Activated CD8-positive, alpha-beta memory T cell treated with anti-CD3 and anti-CD28 coated beads for 24 hours (primary cell): ENCODE measurements around the gene DYNLT1.
"Not testable (repeated sequence)": the region's sequence is repeated elsewhere in the genome, so short reads cannot be mapped to it uniquely, and the experiment has no call there.

Experiments used
- DNase-seq: peaks from one replicate; pipeline ENCODE4 v3.0.0-alpha.2; 2020

Gene DYNLT1

GRCh38 chr6:158662954-158663624, 18.5 kb upstream of the DYNLT1 start:
- no peak for DNase-seq

- no peak for DNase-seq
These were observed 18.0 kb upstream of the DYNLT1 start for GRCh38 chr6:158662607-158662953.

DNA sequence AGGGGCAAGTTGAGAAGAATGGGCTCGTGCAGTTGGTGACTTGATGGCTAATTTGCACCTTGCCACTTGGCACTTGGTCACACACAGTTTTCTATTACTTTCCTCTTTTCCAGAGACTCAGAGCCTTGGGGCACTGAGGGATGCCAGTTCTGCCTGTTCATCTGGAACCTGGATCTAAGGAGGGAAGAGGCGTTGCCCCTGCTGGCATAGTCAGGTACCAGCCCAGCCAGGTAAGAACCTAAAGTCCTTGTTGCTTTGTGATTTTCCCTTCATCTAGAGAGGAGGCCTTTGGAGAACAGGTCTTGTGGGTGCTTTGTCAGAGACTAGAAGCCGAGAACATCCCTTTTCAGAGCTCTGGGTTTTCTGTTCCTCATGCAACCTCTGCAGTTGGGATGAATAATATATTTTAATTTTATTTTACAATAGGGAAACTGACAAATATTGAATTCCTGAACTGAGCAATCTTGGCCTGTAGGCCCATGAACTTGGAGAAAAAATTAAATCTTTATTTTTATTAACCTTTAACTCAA, 16.7 kb upstream of the DYNLT1 start:
- DNase-seq = no peak

DNA sequence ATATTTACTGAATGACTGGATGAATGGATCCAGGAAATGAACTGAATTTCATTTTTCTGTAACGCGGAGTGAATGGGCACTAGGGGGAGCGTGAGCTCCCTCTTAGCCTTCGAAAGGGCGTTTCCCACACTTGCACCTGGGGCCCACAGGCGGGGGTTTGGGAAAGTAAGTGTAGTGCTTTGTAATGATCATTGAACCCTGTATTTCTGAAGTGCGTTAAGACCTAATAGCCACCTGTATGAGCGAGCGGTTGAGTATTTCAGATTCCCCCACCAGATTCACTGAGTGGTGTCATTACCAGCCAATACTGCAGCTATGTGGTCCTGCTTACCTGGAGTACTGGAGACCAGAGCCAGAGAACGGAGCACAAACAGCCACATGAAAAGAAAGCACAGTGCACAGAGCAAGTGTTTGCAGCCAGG, 15.8 kb upstream of the DYNLT1 start:
- DNase-seq = no peak

- peak; percentile 21 for DNase-seq
These were observed 12.4 kb upstream of the DYNLT1 start for GRCh38 chr6:158656986-158657385.

DNA sequence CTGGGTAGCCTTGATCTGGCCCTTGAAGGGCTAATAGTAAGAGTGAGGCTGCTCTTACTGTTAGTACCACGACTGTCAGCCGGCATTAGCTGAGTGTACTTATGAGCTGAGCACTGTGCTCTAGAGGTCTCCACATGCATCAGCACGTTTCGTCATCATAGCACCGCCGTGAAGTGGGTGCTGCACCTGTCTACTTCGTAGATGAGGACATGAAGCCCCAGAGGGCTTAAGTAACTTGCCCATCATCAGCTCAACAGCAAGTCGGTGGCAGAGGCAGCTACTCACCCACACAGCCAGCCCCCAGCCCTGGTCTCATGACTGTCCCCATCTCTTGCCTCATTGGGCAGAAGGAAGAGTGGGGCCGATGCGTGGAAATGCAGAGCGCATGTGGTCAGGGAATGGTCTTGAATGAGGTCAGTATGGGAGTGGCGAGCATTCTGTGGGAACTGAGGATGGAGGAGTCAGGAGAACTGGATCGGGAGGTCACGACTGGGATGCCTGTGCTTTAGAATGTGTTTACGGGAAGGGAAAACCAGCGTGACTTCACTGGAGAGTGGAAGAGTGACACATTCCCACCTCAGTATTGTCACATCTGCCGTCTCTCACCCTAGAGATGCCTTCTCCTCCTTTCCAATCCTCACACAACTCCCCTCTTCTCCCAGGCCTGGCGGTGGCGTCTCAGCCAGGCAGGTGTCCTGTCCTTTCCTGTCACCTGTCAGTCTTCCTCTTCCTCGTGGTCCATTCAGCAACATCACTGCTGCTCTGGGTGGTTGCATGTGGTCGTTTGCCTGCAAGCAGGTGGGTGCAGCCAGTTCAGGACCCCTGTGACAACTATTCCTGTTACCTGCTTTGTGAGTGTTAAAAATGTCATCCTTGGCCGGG, 11.3 kb upstream of the DYNLT1 start:
- DNase-seq = peak; percentile 57

DNA sequence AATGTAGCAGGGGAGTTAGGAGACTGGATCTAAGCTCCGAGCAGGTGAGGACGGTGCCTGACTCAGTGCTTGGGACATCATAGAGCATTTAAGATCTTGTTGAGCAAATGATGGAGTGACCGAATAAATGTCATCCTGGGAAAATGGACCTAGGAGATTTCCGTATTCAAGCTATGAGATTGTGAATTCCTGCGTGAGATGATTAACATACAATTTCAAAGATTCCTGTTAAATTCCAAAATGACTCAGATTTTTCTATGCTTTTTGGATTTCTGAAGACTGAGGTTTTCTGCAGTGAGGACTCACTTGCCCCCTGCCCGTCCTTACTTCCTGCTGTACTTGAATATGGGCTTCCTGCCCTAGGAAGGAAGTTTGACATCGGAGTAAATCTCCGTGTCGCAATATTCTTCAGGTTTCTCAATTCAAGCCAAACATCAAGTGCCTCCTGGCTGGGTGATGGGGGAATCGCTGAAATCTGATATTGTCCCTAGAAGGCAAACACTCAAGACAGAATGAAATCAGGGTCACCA, 10.5 kb upstream of the DYNLT1 start:
- DNase-seq = peak; percentile 51

DNA sequence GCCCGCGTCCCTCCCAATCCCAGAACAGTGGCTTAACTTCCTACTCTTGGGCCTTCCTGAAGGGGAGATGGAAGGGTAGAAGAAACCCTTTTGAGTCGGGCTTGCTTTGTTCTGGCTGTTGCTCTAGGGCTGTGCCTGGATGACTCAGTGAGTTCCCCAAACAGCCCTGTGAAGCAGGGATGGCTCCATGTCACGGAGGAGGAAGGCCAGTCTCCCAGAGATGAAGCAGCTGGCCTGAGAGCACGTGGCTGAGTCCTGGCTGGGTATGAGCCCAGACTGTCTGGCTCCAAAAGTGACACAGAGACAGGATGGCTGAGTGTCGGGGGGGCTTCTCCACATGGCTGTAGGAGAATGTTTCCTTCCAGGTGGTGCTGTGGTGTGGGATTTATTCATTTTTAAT, 10.0 kb upstream of the DYNLT1 start:
- DNase-seq = peak; percentile 63

DNA sequence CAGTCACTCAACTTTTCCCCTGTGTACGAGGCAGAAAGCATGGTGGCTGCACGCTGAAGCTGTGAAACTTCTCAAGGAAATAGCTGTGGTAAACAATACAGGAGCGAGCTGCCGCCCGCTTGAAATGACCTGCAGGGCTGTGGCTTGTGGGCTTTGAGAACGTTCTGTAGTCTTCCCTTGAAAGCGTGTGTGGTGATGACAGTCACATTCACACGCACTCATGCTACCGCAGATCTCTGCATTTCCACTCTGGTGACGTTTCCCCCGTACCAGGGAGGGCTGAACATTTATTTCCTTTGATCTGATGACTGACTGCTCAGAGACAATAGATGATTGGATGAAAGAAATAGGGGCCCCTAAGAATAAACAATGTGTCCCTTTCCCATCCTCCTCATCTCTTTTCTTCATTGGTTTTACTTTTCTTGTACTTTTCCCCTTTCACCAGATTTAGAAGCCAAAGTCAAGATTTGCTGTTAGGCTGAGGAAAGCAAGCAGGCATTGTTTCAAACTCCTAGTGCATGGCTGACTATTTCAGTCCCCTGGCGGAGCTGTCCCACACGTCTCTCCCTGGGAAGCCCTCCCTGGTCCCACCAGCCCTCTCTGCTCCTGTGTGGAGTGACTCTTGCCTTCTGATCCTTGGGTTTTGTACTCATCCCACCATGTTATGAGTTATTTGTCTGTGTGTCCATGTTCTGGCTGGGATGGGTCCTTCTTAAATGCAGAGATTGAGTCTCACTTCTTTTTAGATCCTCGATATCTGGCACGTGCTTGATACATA, 9.2 kb upstream of the DYNLT1 start:
- peak; percentile 88 for DNase-seq

DNA sequence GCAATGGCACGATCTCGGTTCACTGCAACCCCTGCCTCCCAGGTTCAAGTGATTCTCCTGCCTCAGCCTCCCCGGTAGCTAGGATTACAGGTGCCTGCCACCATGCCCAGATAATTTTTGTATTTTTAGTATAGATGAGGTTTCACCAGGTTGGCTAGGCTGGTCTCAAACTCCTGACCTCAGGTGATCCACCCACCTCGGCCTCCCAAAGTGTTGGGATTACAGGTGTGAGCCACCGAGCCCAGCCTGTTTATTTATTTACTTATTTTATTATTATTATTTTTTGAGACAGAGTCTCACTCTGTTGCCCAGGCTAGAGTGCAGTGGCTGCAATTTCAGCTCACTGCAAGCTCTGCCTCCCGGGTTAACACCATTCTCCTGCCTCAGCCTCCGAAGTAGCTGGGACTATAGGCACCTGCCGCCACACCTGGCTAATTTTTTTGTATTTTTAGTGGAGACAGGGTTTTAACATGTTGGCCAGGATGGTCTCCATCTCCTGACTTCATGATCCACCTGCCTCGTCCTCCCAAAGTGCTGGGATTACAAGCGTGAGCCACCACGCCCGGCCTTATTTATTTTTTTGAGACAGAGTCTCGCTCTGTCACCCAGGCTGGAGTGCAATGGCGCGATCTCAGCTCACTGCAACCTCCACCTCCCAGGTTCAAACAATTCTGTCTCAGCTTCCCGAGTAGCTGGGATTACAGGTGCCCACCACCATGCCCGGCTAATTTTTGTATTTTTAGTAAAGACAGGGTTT, 7.6 kb upstream of the DYNLT1 start:
- DNase-seq = not testable (repeated sequence)

GRCh38 chr6:158649289-158650143, 5.0 kb upstream of the DYNLT1 start, which contains the start of gene SYTL3:
SYTL3 (plus strand) TSS chr6:158650054; CDS start chr6:158663269, 13,215 bp downstream.
- DNase-seq = peak; percentile 86

GRCh38 chr6:158648682-158649131, 4.2 kb upstream of the DYNLT1 start:
- DNase-seq = peak; percentile 73

DNA sequence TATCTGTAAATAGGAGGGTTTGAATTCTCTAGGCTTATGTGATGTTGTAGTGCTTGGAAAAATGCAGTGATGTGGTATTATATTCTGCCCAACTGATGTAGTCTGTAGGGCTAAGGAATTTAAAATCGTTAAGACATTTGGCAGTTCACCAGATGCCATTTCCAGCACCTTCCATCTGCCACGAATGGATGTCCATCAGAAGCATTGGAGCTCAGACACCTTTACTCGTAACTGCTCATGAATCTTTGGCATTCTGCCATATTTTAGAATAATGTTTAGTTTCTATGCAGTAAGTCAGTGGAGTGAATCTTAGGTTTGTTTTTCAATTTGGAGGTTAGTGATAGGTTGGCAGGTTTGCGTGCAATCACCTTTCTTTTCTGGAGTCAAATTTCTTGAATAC, 3.0 kb upstream of the DYNLT1 start:
- peak; percentile 19 for DNase-seq

GRCh38 chr6:158646023-158646910, 1.7 kb upstream of the DYNLT1 start:
- peak; percentile 55 for DNase-seq

GRCh38 chr6:158645064-158646022, 800 bp upstream of the DYNLT1 start:
- DNase-seq = peak; percentile 50

DNA sequence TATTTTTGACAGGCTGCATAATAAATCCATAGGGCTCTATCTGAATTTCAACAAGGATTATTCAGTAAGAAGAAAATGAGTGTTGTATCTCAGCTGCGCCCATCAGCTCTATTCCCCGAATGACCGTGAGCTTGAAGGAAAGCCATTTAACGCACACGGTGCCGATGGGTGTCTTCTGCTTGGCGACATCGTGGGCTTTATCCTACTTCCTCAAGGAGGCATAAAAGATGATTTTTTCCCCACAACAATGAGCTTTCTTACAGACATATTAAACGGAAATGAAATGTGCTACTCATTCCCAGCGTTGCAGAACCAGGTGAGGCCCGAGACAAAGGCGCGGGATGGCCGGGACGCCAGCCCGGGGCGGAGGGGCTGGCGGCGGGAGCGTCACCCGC, 710 bp downstream of the DYNLT1 start:
- DNase-seq = no peak

DNA sequence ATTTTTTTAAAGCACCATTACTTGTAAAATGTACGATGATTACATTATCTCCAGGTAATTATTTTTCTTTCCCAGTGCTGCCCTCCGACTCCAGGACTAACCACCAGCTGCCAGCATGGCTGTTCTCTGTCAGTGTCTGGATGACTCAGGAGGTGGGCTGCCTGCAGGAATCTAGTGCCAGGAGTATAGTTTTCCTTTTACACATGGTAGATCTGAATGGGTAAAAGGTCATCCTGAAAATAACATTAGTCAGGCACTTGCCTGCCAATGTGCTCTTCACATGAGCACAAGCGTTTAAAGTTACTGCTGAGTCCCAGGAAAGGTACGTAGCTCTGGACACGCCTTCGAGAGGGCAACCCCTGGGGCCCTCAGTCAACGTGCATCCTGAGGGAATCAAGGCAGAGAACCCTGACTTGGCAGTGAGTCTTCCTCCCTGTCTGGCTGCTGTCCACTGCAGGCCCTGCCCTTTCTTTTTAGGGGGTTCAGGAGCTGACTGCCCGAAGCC, 2.4 kb downstream of the DYNLT1 start:
- DNase-seq = peak; percentile 52

DNA sequence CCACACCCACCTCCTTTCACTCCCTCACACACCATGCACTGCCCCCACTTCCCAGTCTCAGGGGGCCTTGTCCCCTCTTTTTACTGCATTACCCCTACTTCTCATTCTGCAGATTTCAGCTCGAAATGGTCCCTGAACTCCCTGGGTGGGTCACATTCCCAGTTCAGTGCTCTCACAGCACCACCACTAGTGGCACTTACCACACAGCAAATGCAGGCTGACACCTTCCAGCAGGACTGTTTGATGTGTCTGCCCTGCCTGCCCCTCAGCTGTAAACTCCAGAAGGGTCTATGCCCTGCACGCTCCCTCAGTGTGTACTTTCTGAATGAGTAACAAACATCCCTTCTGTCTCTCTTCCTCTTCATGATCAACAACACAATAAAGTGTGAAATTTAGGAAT, 4.0 kb downstream of the DYNLT1 start:
- DNase-seq = peak; percentile 54
